Sigmoid colon (tissue), 7 donors: ENCODE results near the gene SH2D7. TPM values are rescaled to one million over a fixed set of nuclear protein-coding genes. Genes with fewer than 3 reads are reported as not detected.

Source experiments
- DNase-seq: peaks from one replicate; pipeline ENCODE4 v3.0.0-alpha.2; 2019
- H3K27ac ChIP-seq, 4 donors: fragments of 200-600 bp; sonication (generic); one replicate each; pipeline ENCODE4 v1.5.1; 2016 to 2019; ENCODE audit warnings: mild to moderate bottlenecking in 1 of 4
- H3K27me3 ChIP-seq, 3 donors: fragments of 200-600 bp; sonication (generic); one replicate each; pipeline ENCODE4 v1.5.1; 2019; ENCODE audit warnings: mild to moderate bottlenecking in 1 of 3
- H3K36me3 ChIP-seq, 4 donors: fragments of 200-600 bp; sonication (generic); one replicate each; pipeline ENCODE4 v1.5.1; 2016 to 2019
- H3K4me1 ChIP-seq, 4 donors: fragments of 200-600 bp; sonication (generic); one replicate each; pipeline ENCODE4 v1.5.1; 2017 to 2019
- H3K4me3 ChIP-seq, 4 donors: fragments of 200-600 bp; sonication (generic); one replicate each; pipeline ENCODE4 v1.5.1; 2017 to 2019; ENCODE audit warnings: mild to moderate bottlenecking in 2 of 4, moderate library complexity in 1 of 4
- H3K9me3 ChIP-seq, 4 donors: fragments of 200-600 bp in 3 of 4; sonication (generic) in 3 of 4; one replicate each; pipeline versions ENCODE4 v1.5.1 to v1.6.1; 2013 to 2019
- EP300 ChIP-seq, 4 donors: sonication (generic); formaldehyde crosslinking; IDR thresholded peaks; one replicate each; pipeline ENCODE4 v1.6.1; 2017; ENCODE audit warnings: antibody characterized with exemption in 4 of 4
- POLR2A ChIP-seq, 2 donors: fragments of 450-650 bp; IDR thresholded peaks; one replicate each; pipeline ENCODE4 v1.6.1; 2016; ENCODE audit warnings: antibody characterized with exemption in 2 of 2, mild to moderate bottlenecking in 2 of 2, moderate library complexity in 2 of 2
- POLR2AphosphoS5 ChIP-seq, 4 donors: sonication (generic); formaldehyde crosslinking; IDR thresholded peaks; one replicate each; pipeline ENCODE4 v1.6.1; 2017; ENCODE audit warnings: antibody characterized with exemption in 4 of 4
- WGBS, 2 donors: extraction: QIAGEN DNeasy Blood & Tissue Kit; methylation state at CpG; one replicate each; pipeline ENCODE4 v1.1.7; 2013; 5-methylcytosine and 5-hydroxymethylcytosine counted together
- intact Hi-C: fragments of 100-400 bp; cut with DNase I; formaldehyde crosslinking; loops from one replicate; pipeline ENCODE4 v1.15.1; 2023
- polyA plus RNA-seq, 3 donors: library from polyadenylated mRNA; stranded (reverse); fragments of 200-250 nt; gene quantifications; one replicate each; pipeline ENCODE4 v1.2.3, GENCODE V29; 2013
- total RNA-seq, 4 donors: library from RNA; depleted of rRNA; stranded (reverse); fragments of >200 nt; gene quantifications; one replicate each; pipeline ENCODE4 v1.1.0, GENCODE V29; 2016
- TF ChIP-seq, protein P1 (sequence below), 4 experiments: fragments of 450-650 bp in 3 of 4; fragments of 200-600 bp in 1 of 4; IDR thresholded peaks; one replicate each; pipeline ENCODE4 v1.5.1; 2016 to 2019; ENCODE audit warnings: antibody characterized with exemption in 4 of 4, mild to moderate bottlenecking in 3 of 4, moderate library complexity in 2 of 4
- donor health status: healthy with polysubstance abuse.
- donor health status: Bipolar disorder and iron deficiency.
- donor health status: healthy.

Gene SH2D7
- total and polyA plus RNA-seq, 7 donors: 0.69 to 3.0 (median 2.5) TPM; not detected in 4

DNA sequence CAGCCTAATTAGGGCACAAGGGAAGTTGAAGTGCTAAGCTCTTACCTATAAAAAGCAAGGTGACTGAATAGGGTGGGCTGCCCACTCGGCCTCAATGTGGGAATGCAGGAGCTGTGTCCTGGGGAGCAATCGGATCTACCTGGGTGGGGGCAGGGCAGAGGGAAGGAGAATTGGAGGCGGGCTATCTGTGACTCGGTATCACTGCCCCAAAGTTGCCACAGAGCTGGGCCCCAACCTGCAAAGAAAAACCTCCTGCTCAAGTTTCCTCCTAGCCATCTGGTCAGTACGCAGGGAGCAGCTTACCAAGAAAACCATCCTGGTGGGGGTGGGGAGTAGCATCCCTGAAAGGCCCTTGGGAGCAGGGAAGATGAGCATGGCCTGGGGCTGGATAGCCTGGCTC lies 28.2 kb downstream of the SH2D7 start:
- no peak overlapping the region for H3K27ac ChIP-seq
- no peaks in the 10 kb centered on the region for H3K9me3 ChIP-seq
- no peak overlapping the region for H3K4me3 ChIP-seq
- H3K4me1 ChIP-seq: no peaks in the 10 kb centered on the region
- intact Hi-C loops: no loop called here
- TF ChIP-seq POLR2A (IDR thresholded peaks at IDR 0.05): no peak
- TF ChIP-seq, protein P1, sequence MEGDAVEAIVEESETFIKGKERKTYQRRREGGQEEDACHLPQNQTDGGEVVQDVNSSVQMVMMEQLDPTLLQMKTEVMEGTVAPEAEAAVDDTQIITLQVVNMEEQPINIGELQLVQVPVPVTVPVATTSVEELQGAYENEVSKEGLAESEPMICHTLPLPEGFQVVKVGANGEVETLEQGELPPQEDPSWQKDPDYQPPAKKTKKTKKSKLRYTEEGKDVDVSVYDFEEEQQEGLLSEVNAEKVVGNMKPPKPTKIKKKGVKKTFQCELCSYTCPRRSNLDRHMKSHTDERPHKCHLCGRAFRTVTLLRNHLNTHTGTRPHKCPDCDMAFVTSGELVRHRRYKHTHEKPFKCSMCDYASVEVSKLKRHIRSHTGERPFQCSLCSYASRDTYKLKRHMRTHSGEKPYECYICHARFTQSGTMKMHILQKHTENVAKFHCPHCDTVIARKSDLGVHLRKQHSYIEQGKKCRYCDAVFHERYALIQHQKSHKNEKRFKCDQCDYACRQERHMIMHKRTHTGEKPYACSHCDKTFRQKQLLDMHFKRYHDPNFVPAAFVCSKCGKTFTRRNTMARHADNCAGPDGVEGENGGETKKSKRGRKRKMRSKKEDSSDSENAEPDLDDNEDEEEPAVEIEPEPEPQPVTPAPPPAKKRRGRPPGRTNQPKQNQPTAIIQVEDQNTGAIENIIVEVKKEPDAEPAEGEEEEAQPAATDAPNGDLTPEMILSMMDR (IDR thresholded peaks at IDR 0.05): no peak
- TF ChIP-seq POLR2AphosphoS5 (IDR thresholded peaks at IDR 0.05): no peak
- TF ChIP-seq EP300 (IDR thresholded peaks at IDR 0.05): no peak
- H3K36me3 ChIP-seq: no peaks in the 10 kb centered on the region
- DNase-seq: no peak
- 90 to 91% methylated on average over 5 of the region's 5 CpGs for WGBS, 2 donors
- no peaks in the 10 kb centered on the region for H3K27me3 ChIP-seq

DNA sequence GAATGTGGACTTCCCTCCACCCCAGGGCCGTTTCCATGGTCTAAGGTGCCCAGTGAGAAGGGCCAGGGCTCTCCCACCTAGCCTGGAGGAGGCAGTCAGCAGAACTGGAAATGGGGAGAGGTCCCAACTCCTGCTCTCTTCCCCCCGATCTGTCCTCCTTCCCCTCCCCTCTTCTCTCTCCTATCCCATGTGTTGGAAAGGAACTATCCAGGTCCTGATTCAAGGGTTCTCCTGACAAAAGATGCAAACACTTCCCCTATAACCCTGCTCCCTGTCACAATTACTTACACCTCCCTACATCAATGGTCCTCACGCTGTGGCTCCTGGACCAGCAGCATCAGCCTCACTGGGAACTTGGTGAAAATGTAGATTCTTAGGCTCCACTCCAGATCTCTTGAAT lies 32.9 kb downstream of the SH2D7 start:
- intact Hi-C loops: no loop called here
- TF ChIP-seq, protein P1 (IDR thresholded peaks at IDR 0.05): no peak
- TF ChIP-seq POLR2AphosphoS5 (IDR thresholded peaks at IDR 0.05) (no peak), EP300 (IDR thresholded peaks at IDR 0.05) (no peak), POLR2A (IDR thresholded peaks at IDR 0.05) (no peak)
- 89 to 94% methylated on average over 3 of the region's 3 CpGs for WGBS, 2 donors
- H3K36me3 ChIP-seq: no peaks in the 10 kb centered on the region
- H3K4me1 ChIP-seq: no peaks in the 10 kb centered on the region
- no peak overlapping the region for H3K27ac ChIP-seq
- no peaks in the 10 kb centered on the region for H3K27me3 ChIP-seq
- H3K4me3 ChIP-seq: no peak overlapping the region
- no peaks in the 10 kb centered on the region for H3K9me3 ChIP-seq
- no peak for DNase-seq

DNA sequence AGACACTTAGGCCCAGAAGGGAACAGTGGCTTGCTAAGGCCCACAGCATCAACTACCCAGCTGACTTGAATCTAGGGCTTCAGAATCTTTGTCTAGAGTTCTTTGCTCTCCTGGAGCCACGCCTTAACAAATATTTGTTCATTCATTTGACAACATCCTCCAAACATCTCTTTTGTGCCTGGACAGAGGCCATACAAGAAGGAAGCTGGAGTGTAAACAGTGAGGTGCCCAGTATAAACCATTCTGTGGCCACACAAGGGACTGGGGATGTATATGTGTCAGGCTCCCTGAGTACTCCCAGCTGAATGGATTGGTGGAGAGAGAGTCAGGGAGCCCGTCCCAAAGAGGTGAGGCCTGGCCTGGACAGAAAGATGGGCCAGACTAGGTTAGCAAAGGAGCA lies 35.5 kb downstream of the SH2D7 start:
- no peaks in the 10 kb centered on the region for H3K27me3 ChIP-seq
- DNase-seq: no peak
- no peak overlapping the region for H3K4me3 ChIP-seq
- no peaks in the 10 kb centered on the region for H3K9me3 ChIP-seq
- H3K27ac ChIP-seq: no peak overlapping the region
- H3K36me3 ChIP-seq: no peaks in the 10 kb centered on the region
- TF ChIP-seq, protein P1 (IDR thresholded peaks at IDR 0.05): no peak
- TF ChIP-seq POLR2AphosphoS5 (IDR thresholded peaks at IDR 0.05) (no peak), EP300 (IDR thresholded peaks at IDR 0.05) (no peak), POLR2A (IDR thresholded peaks at IDR 0.05) (no peak)
- WGBS, 2 donors: 40 to 65% methylated on average over 2 of the region's 2 CpGs
- intact Hi-C loops: no loop called here
- H3K4me1 ChIP-seq: peaks cover 0 to 16% (median 13%) of the 10 kb centered on the region in 4 donors

DNA sequence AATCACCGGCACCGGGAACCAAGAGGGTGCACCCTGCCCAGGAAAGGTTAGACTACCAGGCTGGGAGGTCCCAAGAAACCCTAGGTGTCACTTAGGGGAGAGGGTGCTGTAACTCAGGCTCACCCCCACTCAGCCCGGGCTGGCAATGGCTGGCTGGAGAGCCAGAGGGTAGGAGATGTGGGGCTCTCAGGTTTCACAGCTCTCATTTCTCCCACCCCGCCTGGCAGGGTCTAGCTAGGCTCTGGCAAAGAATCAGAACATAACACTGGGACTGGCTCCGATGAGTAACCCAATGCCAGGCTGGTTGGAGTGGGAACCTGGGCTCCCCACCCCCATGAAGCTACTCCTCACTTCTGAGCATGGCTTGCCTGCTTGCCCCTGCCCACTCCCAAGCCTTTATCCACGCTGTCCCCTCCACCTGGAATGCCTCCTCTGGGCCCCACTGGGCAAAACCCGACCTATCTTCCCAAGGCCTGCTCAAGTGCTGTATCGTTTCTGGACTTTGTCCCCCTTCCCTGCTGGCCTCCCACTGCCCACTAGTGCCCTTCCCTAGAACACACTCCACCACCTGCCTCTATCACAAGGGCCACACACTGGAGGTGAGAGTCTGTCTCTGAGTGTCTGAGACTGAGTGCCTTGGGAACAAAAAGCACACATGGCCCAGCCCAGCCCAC lies 36.9 kb downstream of the SH2D7 start:
- TF ChIP-seq EP300 (IDR thresholded peaks at IDR 0.05) (no peak), POLR2AphosphoS5 (IDR thresholded peaks at IDR 0.05) (no peak), POLR2A (IDR thresholded peaks at IDR 0.05) (no peak)
- TF ChIP-seq, protein P1 (IDR thresholded peaks at IDR 0.05): no peak
- Histone ChIP-seq H3K4me3 (no peak overlapping the region), H3K27me3 (no peaks in the 10 kb centered on the region), H3K4me1 (peaks cover 0 to 16% (median 13%) of the 10 kb centered on the region in 4 donors), H3K27ac (no peak overlapping the region), H3K36me3 (no peaks in the 10 kb centered on the region), H3K9me3 (no peaks in the 10 kb centered on the region)
- DNase-seq: no peak
- intact Hi-C loops: no loop called here
- 68 to 80% methylated on average over 8 of the region's 8 CpGs for WGBS, 2 donors
